H9 (cell line): ENCODE data around the gene KCNE4. TPM values are rescaled to one million over a fixed set of nuclear protein-coding genes. Genes with fewer than 3 reads are reported as not detected.

Source experiments
- DNase-seq: peaks from one replicate; pipeline ENCODE4 v3.0.0-alpha.2; 2017
- H2AFZ ChIP-seq: one replicate; pipeline ENCODE4 v1.6.1; 2013; ENCODE audit warnings: mild to moderate bottlenecking, low read length, control low read depth, moderate library complexity
- H2AK5ac ChIP-seq: 2 replicates; pipeline ENCODE4 v1.6.1; 2013; ENCODE audit warnings: low read length, control low read depth, mixed read lengths; ENCODE audit not compliant: insufficient read length
- H2BK120ac ChIP-seq: one replicate; pipeline ENCODE4 v1.6.1; 2013; ENCODE audit warnings: low read depth, mild to moderate bottlenecking, low read length, control low read depth, inconsistent platforms; ENCODE audit not compliant: poor library complexity, severe bottlenecking
- H2BK12ac ChIP-seq: 2 replicates; pipeline ENCODE4 v1.6.1; 2013; ENCODE audit warnings: low read length, control low read depth, mixed read lengths, low read depth; ENCODE audit not compliant: insufficient read length
- H2BK15ac ChIP-seq: 2 replicates; pipeline ENCODE4 v1.6.1; 2013; ENCODE audit warnings: low read depth, low read length, control low read depth
- H2BK20ac ChIP-seq: one replicate; pipeline ENCODE4 v1.6.1; 2013; ENCODE audit warnings: low read depth, mild to moderate bottlenecking, low read length, control low read depth, inconsistent platforms; ENCODE audit not compliant: poor library complexity, severe bottlenecking
- H2BK5ac ChIP-seq: 2 replicates; pipeline ENCODE4 v1.6.1; 2013; ENCODE audit warnings: low read length, control low read depth, mixed read lengths; ENCODE audit not compliant: insufficient read length
- H3K14ac ChIP-seq: 2 replicates; pipeline ENCODE4 v1.6.1; 2013; ENCODE audit warnings: low read length, control low read depth; ENCODE audit not compliant: insufficient read depth
- H3K18ac ChIP-seq: 2 replicates; pipeline ENCODE4 v1.6.1; 2013; ENCODE audit warnings: low read depth, mild to moderate bottlenecking, mixed read lengths, low read length, control low read depth; ENCODE audit not compliant: insufficient read length
- H3K23ac ChIP-seq: 2 replicates; pipeline ENCODE4 v1.6.1; 2013; ENCODE audit warnings: low read length, control low read depth, mixed read lengths, low read depth; ENCODE audit not compliant: insufficient read length
- H3K23me2 ChIP-seq: 2 replicates; pipeline ENCODE4 v1.6.1; 2013; ENCODE audit warnings: low read depth, mild to moderate bottlenecking, mixed read lengths, low read length, control low read depth; ENCODE audit not compliant: insufficient read length, poor library complexity, severe bottlenecking
- H3K27ac ChIP-seq: 2 replicates; pipeline ENCODE4 v1.5.1; 2013; ENCODE audit warnings: low read length, control low read depth, mixed read lengths, low read depth; ENCODE audit not compliant: insufficient read length
- H3K27me3 ChIP-seq: 2 replicates; pipeline ENCODE4 v1.6.1; 2013; ENCODE audit warnings: low read length, control low read depth, inconsistent platforms; ENCODE audit not compliant: insufficient read depth
- H3K4ac ChIP-seq: 2 replicates; pipeline ENCODE4 v1.6.1; 2013; ENCODE audit warnings: low read depth, mild to moderate bottlenecking, control low read depth, inconsistent platforms, low read length, moderate library complexity
- H3K4me1 ChIP-seq: 2 replicates; pipeline ENCODE4 v1.6.1; 2013; ENCODE audit warnings: low read length, control low read depth, inconsistent platforms; ENCODE audit not compliant: insufficient read depth
- H3K4me2 ChIP-seq: 2 replicates; pipeline ENCODE4 v1.6.1; 2013; ENCODE audit warnings: low read length, control low read depth, mixed read lengths; ENCODE audit not compliant: insufficient read length, insufficient read depth
- H3K56ac ChIP-seq: 2 replicates; pipeline ENCODE4 v1.6.1; 2013; ENCODE audit warnings: low read depth, mild to moderate bottlenecking, mixed read lengths, low read length, control low read depth; ENCODE audit not compliant: insufficient read length
- H3K79me1 ChIP-seq: 2 replicates; pipeline ENCODE4 v1.6.1; 2013; ENCODE audit warnings: low read depth, mild to moderate bottlenecking, moderate library complexity, low read length, control low read depth, inconsistent platforms; ENCODE audit not compliant: insufficient read depth, poor library complexity, severe bottlenecking
- H3K79me2 ChIP-seq: 2 replicates; pipeline ENCODE4 v1.6.1; 2013; ENCODE audit warnings: low read length, control low read depth, inconsistent platforms; ENCODE audit not compliant: insufficient read depth
- H3K9ac ChIP-seq: 2 replicates; pipeline ENCODE4 v1.6.1; 2013; ENCODE audit warnings: low read length, control low read depth, mixed read lengths; ENCODE audit not compliant: insufficient read length; ENCODE audit errors: extremely low read depth
- H3K9me3 ChIP-seq: one replicate; pipeline ENCODE4 v1.6.1; 2013; ENCODE audit warnings: low read depth, low read length, inconsistent platforms; ENCODE audit not compliant: control insufficient read depth
- H3T11ph ChIP-seq: one replicate; pipeline ENCODE4 v1.6.1; 2013; ENCODE audit warnings: mild to moderate bottlenecking, low read length, control low read depth, inconsistent platforms
- H4K20me1 ChIP-seq: one replicate; pipeline ENCODE4 v1.6.1; 2013; ENCODE audit not compliant: control insufficient read depth, insufficient read length, insufficient read depth
- H4K5ac ChIP-seq: 2 replicates; pipeline ENCODE4 v1.6.1; 2013; ENCODE audit warnings: low read depth, mild to moderate bottlenecking, mixed read lengths, low read length, control low read depth; ENCODE audit not compliant: insufficient read length
- H4K8ac ChIP-seq: replicated peaks from 2 replicates; pipeline ENCODE4 v1.6.1; 2013; ENCODE audit warnings: low read length, control low read depth, mixed read lengths, low read depth; ENCODE audit not compliant: insufficient read length
- H4K91ac ChIP-seq: 2 replicates; pipeline ENCODE4 v1.6.1; 2013; ENCODE audit warnings: low read depth, mild to moderate bottlenecking, moderate library complexity, mixed read lengths, low read length, control low read depth; ENCODE audit not compliant: insufficient read length
- H3K27ac Mint-ChIP-seq, 3 experiments: 2 replicates in 2 of 3; 3 replicates in 1 of 3; pipeline ENCODE4 v1.8.0; 2020 to 2021; ENCODE audit warnings: mixed read lengths in 3 of 3, mild to moderate bottlenecking in 1 of 3, moderate library complexity in 1 of 3
- H3K27me3 Mint-ChIP-seq: 2 replicates; pipeline ENCODE4 v1.8.0; 2021; ENCODE audit warnings: low read depth, mild to moderate bottlenecking, moderate library complexity, mixed read lengths
- H3K36me3 Mint-ChIP-seq, 3 experiments: 2 replicates in 2 of 3; 3 replicates in 1 of 3; pipeline ENCODE4 v1.8.0; 2020 to 2021; ENCODE audit warnings: low read depth in 3 of 3, mixed read lengths in 3 of 3; ENCODE audit not compliant: insufficient read depth in 1 of 3
- H3K4me1 Mint-ChIP-seq, 2 experiments: 2 replicates each; pipeline ENCODE4 v1.8.0; 2020; ENCODE audit warnings: mixed read lengths in 2 of 2
- H3K4me3 Mint-ChIP-seq, 2 experiments: 2 replicates in 1 of 2; 3 replicates in 1 of 2; pipeline ENCODE4 v1.8.0; 2020 to 2021; ENCODE audit warnings: mild to moderate bottlenecking in 2 of 2, mixed read lengths in 2 of 2, moderate library complexity in 1 of 2
- H3K9me3 Mint-ChIP-seq, 2 experiments: 2 replicates in 1 of 2; 3 replicates in 1 of 2; pipeline ENCODE4 v1.8.0; 2020; ENCODE audit warnings: mild to moderate bottlenecking in 2 of 2, mixed read lengths in 2 of 2, moderate library complexity in 1 of 2
- WGBS: extraction: QIAGEN DNeasy Blood & Tissue Kit; methylation state at CpG from one replicate; pipeline ENCODE4 v1.1.7; 2013; ENCODE audit warnings: missing lambda C conversion rate, low lambda C conversion rate, mixed read lengths; ENCODE audit not compliant: insufficient read length; ENCODE audit errors: extremely low coverage; 5-methylcytosine and 5-hydroxymethylcytosine counted together
- total RNA-seq: library from RNA; stranded (reverse); gene quantifications from 2 replicates; pipeline ENCODE4 v1.2.1, GENCODE V29; 2021
- TF ChIP-seq, protein P1 (sequence below): fragments of 200-600 bp; sonication (generic); conservative IDR thresholded peaks from 3 replicates; pipeline ENCODE4 v1.8.0; 2021; ENCODE audit warnings: antibody characterized with exemption, mild to moderate bottlenecking

The KCNE4 gene
- total RNA-seq, 1 experiment from 2014 or later = 0.24 TPM

DNA sequence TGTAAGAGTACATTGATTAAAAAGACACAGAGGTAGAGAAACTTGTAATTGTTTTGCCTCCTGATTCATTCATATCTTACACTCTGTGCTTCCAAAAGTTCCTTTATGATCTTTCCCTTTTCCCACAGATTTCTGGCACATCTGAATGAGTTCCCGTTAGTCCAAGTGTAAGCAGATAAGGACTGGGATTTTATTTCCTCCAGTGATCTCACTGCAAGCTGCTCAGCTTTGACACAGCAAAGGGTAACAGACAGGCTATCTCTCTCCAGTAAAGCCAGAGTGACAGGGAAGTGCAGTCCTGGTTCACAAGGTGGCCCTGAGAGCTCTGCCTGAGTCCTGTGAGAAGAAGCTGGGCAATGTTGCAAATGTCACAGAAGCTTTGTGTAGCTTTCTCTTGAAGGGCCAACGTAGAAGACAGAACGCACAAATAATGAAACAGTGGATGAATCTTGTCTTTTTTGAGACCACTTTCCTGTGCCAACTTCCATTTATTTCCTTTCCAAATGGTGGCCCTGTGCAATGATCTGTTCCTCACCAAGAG is 32.5 kb upstream of the KCNE4 start:
- no peaks in the 10 kb centered on the region for H3K27me3 ChIP-seq
- peaks cover 5% of the 10 kb centered on the region; the same call in 1 of the 2 replicates for H3K4me1 ChIP-seq
- no peak overlapping the region for H3K27ac ChIP-seq
- H4K91ac ChIP-seq = no peak overlapping the region
- no peak overlapping the region for H2BK20ac ChIP-seq
- WGBS = no CpG with 5 or more reads among the region's 3 CpGs
- Mint-ChIP-seq H3K9me3 (peaks cover 22 to 26% of the 10 kb centered on the region in 2 experiments; a peak in 4 of 5 replicates), H3K4me1 (peaks cover 15% of the 10 kb centered on the region in 2 experiments), H3K36me3 (peaks cover 5 to 21% (median 10%) of the 10 kb centered on the region in 3 experiments; a peak in 6 of 7 replicates), H3K4me3 (no peak overlapping the region), H3K27ac (no peak overlapping the region), H3K27me3 (peaks cover 4% of the 10 kb centered on the region)
- no peaks in the 10 kb centered on the region for H3K79me1 ChIP-seq
- no peaks in the 10 kb centered on the region for H3K9me3 ChIP-seq
- no peak overlapping the region for H2BK12ac ChIP-seq
- no peak overlapping the region for H3K4ac ChIP-seq
- no peak overlapping the region for H2BK5ac ChIP-seq
- H3K14ac ChIP-seq = no peak overlapping the region
- DNase-seq = no peak
- no peaks in the 10 kb centered on the region for H3K79me2 ChIP-seq
- H2BK15ac ChIP-seq = no peak overlapping the region; the same call in 1 of the 2 replicates
- H3K9ac ChIP-seq = no peak overlapping the region
- H2AFZ ChIP-seq = no peak overlapping the region
- H3K23ac ChIP-seq = no peak overlapping the region
- H3T11ph ChIP-seq = no peak overlapping the region
- H2AK5ac ChIP-seq = no peak overlapping the region
- TF ChIP-seq, protein P1, sequence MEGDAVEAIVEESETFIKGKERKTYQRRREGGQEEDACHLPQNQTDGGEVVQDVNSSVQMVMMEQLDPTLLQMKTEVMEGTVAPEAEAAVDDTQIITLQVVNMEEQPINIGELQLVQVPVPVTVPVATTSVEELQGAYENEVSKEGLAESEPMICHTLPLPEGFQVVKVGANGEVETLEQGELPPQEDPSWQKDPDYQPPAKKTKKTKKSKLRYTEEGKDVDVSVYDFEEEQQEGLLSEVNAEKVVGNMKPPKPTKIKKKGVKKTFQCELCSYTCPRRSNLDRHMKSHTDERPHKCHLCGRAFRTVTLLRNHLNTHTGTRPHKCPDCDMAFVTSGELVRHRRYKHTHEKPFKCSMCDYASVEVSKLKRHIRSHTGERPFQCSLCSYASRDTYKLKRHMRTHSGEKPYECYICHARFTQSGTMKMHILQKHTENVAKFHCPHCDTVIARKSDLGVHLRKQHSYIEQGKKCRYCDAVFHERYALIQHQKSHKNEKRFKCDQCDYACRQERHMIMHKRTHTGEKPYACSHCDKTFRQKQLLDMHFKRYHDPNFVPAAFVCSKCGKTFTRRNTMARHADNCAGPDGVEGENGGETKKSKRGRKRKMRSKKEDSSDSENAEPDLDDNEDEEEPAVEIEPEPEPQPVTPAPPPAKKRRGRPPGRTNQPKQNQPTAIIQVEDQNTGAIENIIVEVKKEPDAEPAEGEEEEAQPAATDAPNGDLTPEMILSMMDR = no peak
- H3K56ac ChIP-seq = no peak overlapping the region
- no peak overlapping the region for H3K4me2 ChIP-seq
- no peak overlapping the region for H4K8ac ChIP-seq
- no peaks in the 10 kb centered on the region for H4K20me1 ChIP-seq
- no peaks in the 10 kb centered on the region for H3K23me2 ChIP-seq
- no peak overlapping the region for H3K18ac ChIP-seq
- no peak overlapping the region for H4K5ac ChIP-seq
- H2BK120ac ChIP-seq = no peak overlapping the region
